ENCODE results near the gene SERINC5. TPM values are rescaled to one million over a fixed set of nuclear protein-coding genes. Genes with fewer than 3 reads are reported as not detected.

SERINC5 gene
- total and polyA plus RNA-seq, 2 of the 4 experiments (the other 2 are of a cell fraction) = 5.0 to 8.1 TPM

- no peaks in the 10 kb centered on the region for H3K9me1 ChIP-seq (ENCODE audit: insufficient read depth, low read length)
- H3K27ac ChIP-seq (ENCODE audit: insufficient read depth, low read length) = no peak overlapping the region
- H2BK5ac ChIP-seq (ENCODE audit: low read depth, low read length, poor library complexity, severe bottlenecking) = no peak overlapping the region
- dilution Hi-C loops (cut with HindIII; ENCODE audit: low sequenced_read_pairs, unreplicated experiment) = no loop called here
- H3K4me3 ChIP-seq (ENCODE audit: insufficient read depth, low read depth, low read length) = no peak overlapping the region
- DNase-seq = peak; percentile 72
- H3K56ac ChIP-seq (ENCODE audit: extremely low read depth, insufficient read depth, low read length) = no peak overlapping the region
- H3K79me1 ChIP-seq (ENCODE audit: low read depth in 1 of 2, low read length in 2 of 2) = no peaks in the 10 kb centered on the region
- no peak overlapping the region for H3K9ac ChIP-seq (ENCODE audit: low read depth, low read length)
- ChIA-PET CTCF (interaction anchor here (0.5 to 2.0 kb wide), 23 partner anchors 8 to 1061 kb away, joined by 3 to 8 read pairs (median 3); no protein-coding TSS in a partner anchor), POLR2A (ENCODE audit: unreplicated experiment) (no interaction called here)
- H4K20me1 ChIP-seq (ENCODE audit: insufficient read depth, low read length) = no peaks in the 10 kb centered on the region
- peak overlapping the region; percentile 81 for H2AFZ ChIP-seq (replicated peaks; ENCODE audit: low read length, poor library complexity)
- 29 to 100% methylated on average over 1 to 5 of the region's 19 CpGs for WGBS, 2 experiments (ENCODE audit: extremely low coverage in 2 of 2, insufficient read length in 1 of 2)
- no peaks in the 10 kb centered on the region for H3K9me3 ChIP-seq (ENCODE audit: control insufficient read depth, insufficient read depth, low read length)
- no peak overlapping the region for H2AK5ac ChIP-seq (ENCODE audit: low read depth, low read length)
- H3K18ac ChIP-seq (ENCODE audit: low read depth, low read length) = no peak overlapping the region
- H3K36me3 ChIP-seq (ENCODE audit: control insufficient read depth, insufficient read depth, low read length) = no peaks in the 10 kb centered on the region
- peak overlapping the region; percentile 67 for H3K4me2 ChIP-seq (ENCODE audit: low read depth, low read length)
- no TSS peak for BruUV-seq (replicated peaks)
- no peak overlapping the region for H3K23ac ChIP-seq (ENCODE audit: low read depth, low read length)
- H3K4me1 ChIP-seq (ENCODE audit: control insufficient read depth, insufficient read depth, low read length) = peaks cover 3% of the 10 kb centered on the region; the same call in 1 of the 2 replicates
- peak overlapping the region in 1 of 2 experiments; percentile 33; a peak in 1 of 4 replicates for H4K8ac ChIP-seq (ENCODE audit: low read depth in 2 of 2, low read length in 2 of 2)
- intact Hi-C loops (cut with micrococcal nuclease) = loop anchor here (1.0 to 5.0 kb wide), 5 partner anchors 158 to 1176 kb away; no protein-coding TSS in a partner anchor
- H3K4ac ChIP-seq (ENCODE audit: low read depth, low read length) = no peak overlapping the region
- no peak overlapping the region for H2BK120ac ChIP-seq (ENCODE audit: low read depth, low read length)
- H4K91ac ChIP-seq (ENCODE audit: insufficient read depth, low read depth, low read length) = no peak overlapping the region
- no peak overlapping the region for H2AK9ac ChIP-seq (replicated peaks; ENCODE audit: low read depth, low read length, poor library complexity)
- no peak overlapping the region for H4K5ac ChIP-seq (ENCODE audit: low read depth, low read length)
- ATAC-seq (ENCODE audit: low read depth) = peak; percentile 83
- H2BK15ac ChIP-seq (ENCODE audit: low read depth, low read length) = no peak overlapping the region
- no peak overlapping the region for H3K14ac ChIP-seq (replicated peaks; ENCODE audit: low read depth, low read length)
- in situ Hi-C loops (cut with MboI; ENCODE audit: low sequenced_read_pairs) = loop anchor here (5.0 kb wide), 1 partner anchor 531 kb away; no protein-coding TSS in a partner anchor
- H3K27me3 ChIP-seq (ENCODE audit: control insufficient read depth, insufficient read depth, low read length) = peaks cover 2% of the 10 kb centered on the region; the same call in 1 of the 2 replicates
- H2BK20ac ChIP-seq (ENCODE audit: low read depth, low read length) = no peak overlapping the region
- TF ChIP-seq MAZ (IDR thresholded peaks at IDR 0.05; ENCODE audit: borderline replicate concordance, low read depth, low read length) (no peak), CTCF (conservative IDR thresholded peaks at IDR 0.05; ENCODE audit: low read depth, low read length) (peak; percentile 80), POLR2A (IDR thresholded peaks at IDR 0.05; ENCODE audit: low read depth, low read length) (no peak), RAD21 (IDR thresholded peaks at IDR 0.05; ENCODE audit: low read length) (peak; percentile 69), SMC3 (IDR thresholded peaks at IDR 0.05; ENCODE audit: low read depth, low read length) (peak; percentile 56)
Measured at GRCh38 chr5:80083101-80083890, 172.6 kb downstream of the SERINC5 start.
